Measurements from ENCODE around the gene ZNF506. TPM values are rescaled to one million over a fixed set of nuclear protein-coding genes. Genes with fewer than 3 reads are reported as not detected.
"Not testable (repeated sequence)": the region's sequence is repeated elsewhere in the genome, so short reads cannot be mapped to it uniquely, and the experiment has no call there.

ZNF506 gene
- total RNA-seq, 2 donors from 2014 or later, result 19.6 to 23.0 TPM

DNA sequence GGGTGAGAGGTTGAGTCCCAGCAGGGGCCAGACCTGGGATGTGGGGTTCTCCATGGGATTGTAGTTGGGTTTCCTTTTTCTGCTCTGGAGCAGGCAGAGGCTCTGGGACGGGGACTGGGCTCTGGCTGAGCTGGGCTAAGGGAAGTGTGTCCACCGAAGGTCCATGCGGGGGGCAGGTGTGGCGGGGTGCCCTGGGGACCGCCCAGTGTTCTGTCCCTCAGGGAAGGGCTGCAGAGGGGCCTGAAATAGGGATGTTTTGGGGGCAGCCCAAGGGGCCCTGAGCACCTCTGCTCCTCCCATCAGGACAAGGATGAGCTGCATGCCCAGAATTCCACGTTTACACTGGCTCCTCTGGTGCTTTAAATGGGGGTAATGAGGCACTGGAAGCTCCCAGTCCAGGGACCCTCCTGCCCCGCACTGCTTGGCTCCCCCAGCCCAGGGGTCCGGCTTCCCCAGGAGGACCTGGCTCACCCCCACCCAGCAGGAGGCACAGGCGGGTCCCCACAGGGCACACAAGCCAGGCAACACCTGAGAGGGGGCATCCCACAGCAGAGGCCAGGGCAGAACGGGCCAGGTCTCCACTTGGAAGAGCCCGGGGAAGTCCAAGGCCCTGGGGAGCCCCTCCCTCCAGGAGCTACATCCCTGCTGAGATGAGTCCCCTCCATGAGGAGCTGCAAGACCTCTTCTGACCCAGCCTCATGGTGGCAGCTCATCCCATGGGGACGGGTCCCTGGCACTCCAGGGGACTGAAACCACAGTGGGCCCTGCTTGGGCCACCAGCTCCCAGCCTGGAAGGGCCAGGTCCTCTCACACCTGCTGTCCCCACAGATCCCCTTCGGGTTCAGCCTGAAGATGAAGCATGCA is 74.0 kb downstream of the ZNF506 start:
- DNase-seq (ENCODE audit: low spot score), result no peak

DNA sequence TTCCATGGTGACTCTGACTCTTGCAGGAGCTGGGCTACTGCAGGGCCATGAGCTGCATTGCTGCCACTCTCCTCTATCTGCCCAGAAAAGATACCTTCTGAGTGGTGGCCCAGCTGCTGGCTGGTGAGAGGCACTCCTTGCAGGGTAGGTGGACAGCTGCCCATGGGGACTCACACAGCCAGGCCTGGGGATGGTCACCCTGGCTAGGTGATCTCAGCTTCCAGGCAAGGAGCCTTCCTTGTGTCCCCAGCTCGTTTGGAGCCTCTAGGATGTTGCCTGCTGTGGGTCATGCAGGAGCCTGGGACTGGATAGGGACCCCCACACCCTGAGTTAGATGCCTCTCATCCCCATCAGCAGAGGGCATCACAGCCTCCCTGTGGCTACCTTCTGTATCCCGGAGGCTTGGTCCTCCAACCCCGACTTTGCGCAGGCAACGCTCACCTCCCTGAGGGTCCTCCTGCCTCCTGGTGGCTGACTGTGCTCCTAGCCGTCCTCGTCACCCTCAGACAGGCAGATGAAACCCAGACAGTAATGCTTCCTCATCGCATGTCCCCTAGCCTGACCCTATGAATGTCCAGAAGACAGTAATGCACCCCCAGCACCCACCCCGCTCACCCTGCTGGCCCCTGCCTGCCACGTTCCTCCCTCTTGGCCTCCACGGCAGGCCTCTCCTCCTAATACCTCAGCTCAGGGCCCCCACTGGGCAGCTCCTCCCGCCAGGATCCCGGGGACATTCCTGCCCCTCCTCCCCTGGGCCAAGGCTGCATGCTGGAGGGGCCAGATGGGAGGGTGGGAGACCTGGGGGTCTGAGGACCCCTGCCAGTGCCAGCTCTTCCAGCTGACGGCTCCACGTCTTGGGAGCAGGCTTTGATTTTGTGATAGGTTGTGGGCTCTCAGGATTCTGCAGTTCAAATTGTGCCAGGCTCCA is 75.0 kb downstream of the ZNF506 start:
- no peak for DNase-seq (ENCODE audit: low spot score)
- intact Hi-C loops (cut with DNase I), result no loop called here

More for the DNA sequence above, 74.0 kb downstream of the ZNF506 start:
- intact Hi-C loops (cut with DNase I), result no loop called here

DNA sequence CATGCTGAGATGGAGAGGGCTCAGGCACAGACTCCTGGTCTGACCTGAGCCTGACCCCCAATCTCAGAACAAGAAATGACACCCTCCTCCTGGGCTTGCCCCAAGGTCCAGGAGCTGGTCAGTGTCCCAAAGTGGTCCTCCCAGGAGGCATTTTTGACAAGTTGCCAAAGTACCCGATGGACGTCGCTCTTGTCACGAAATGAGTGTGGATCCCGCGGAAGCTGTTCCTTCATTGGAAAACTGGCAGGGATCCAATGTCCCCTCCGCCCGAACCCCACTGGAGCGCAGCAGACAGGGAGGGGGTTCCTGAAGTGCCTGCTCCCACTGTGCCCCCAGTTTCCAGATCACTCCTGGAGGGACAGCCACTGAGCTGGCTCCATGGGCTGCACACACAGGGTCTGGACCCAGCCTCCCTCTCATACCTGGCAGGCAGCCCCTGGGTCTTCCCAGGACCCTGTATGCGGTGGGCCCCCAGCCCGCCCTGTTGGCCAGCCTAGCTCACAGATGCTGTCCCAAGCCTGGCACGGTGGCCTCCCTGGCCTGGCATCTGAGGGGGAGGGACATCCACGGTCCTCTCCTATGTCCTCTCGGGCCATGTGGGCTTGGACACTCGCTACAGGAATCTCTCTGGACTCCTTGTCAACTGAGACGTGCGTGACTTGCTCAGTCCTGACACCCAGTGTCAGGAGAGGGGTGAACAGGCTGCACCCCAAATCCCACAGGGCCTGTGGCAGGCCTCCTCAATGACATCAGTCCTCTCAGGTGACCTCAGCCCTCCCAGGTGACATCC is 75.9 kb downstream of the ZNF506 start:
- no peak for DNase-seq (ENCODE audit: low spot score)
- intact Hi-C loops (cut with DNase I), result no loop called here

DNA sequence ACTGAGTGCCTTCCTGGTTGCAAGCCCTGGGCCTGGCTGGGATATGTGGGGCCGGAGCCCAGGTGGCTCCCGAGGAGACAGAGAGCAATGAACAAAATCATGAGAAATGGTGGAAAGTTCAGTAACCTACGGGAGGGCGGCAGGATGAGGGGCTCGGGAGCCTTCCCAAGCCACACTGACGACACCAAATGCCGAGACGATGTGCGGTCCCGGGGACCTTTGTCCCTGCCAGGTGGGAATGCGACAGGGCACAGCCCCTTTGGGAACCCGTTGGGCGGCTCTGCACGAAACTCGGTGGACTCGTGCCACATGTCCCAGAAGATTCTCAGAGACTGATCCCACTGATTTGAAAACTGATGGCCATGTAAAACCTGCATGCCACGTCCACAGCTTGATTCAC is 76.9 kb downstream of the ZNF506 start:
- no peak for DNase-seq (ENCODE audit: low spot score)
- intact Hi-C loops (cut with DNase I), result no loop called here

DNA sequence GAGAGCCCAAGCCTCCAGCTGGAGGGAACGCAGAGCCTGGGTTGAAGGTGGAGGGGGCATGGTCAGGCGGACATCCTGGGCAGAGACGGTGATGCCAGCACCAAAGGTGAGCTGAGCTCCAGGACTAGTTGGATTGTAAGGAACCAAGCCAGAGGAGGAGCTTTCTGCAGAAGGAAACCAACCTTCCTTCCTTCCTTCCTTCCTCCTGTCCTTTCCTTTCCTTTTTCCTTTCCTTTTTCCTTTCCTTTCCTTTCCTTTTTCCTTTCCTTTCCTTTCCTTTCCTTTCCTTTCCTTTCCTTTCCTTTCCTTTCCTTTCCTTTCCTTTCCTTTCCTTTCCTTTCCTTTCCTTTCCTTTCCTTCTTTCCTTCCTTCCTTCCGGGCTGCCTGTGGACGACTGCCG is 77.6 kb downstream of the ZNF506 start:
- intact Hi-C loops (cut with DNase I); DNase-seq (ENCODE audit: low spot score): not testable (repeated sequence)

DNA sequence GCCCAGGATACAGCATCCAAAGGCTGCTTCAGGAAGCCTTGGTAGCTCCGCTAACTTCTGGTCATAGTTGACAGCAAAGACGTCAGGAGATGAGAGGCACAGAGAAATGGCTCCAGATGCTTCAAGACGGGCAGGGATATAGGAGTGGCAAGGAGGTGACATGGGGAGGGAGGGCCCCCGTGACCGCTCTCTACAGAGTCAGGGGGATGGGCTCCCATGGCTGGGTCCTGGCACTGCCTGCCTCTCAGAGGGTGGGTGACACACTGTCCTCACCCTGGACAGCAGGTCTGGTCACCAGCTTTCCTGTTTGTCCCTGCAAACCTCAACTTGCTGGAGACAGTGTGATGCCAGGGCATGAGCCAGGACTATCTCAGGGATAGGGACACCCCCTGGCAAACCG is 78.4 kb downstream of the ZNF506 start:
- DNase-seq (ENCODE audit: low spot score), result no peak
- intact Hi-C loops (cut with DNase I), result no loop called here

DNA sequence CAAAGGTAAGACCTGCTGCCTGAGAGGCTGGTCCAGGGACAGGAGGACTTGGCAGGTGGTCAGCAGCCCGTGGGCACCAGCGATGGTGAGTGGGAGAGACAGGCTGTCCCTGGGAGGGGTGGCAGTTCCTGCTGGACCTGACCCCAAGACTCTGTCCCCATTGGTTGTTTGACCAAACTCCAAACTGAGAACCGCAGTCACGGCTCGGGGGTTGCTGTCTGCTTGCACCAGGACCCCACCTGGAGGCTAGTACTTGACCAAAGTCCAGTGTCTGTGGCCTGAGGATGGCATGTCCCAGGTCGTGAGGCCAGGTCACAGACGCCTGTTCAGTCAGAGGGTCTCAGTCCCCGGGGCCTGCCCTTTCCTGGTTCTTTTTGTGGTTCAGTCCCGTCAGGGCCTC is 78.8 kb downstream of the ZNF506 start:
- DNase-seq (ENCODE audit: low spot score), result no peak
- intact Hi-C loops (cut with DNase I), result no loop called here

Other genes starting within 250 kb of the ZNF506 start
- under 1 TPM; 0.29 to 0.93 TPM for gene PBX4, start 203.1 kb downstream of the ZNF506 start, total RNA-seq
- gene LPAR2, start 193.5 kb downstream of the ZNF506 start, total RNA-seq, result 1 to 10 TPM; 2.0 to 5.5 TPM
- gene GMIP, start 178.1 kb downstream of the ZNF506 start, total RNA-seq, result 10 to 100 TPM in 1 of 2 donors, 1 to 10 TPM in 1; 8.3 to 11.4 TPM
- 10 to 100 TPM; 33.1 to 33.3 TPM for gene ATP13A1, start 158.1 kb downstream of the ZNF506 start, total RNA-seq
- gene ZNF101, start 152.9 kb downstream of the ZNF506 start, total RNA-seq, result 1 to 10 TPM; 6.3 to 8.2 TPM
- gene ZNF14, start 88.6 kb downstream of the ZNF506 start, total RNA-seq, result 1 to 10 TPM; 5.0 to 6.4 TPM
- gene ZNF253, start 44.1 kb upstream of the ZNF506 start, total RNA-seq, result 1 to 10 TPM; 5.6 to 6.9 TPM
- gene ZNF93, start 79.2 kb upstream of the ZNF506 start, total RNA-seq, result 1 to 10 TPM; 4.2 to 4.5 TPM
- 1 to 10 TPM; 5.5 to 7.1 TPM for gene ZNF682, start 217.8 kb upstream of the ZNF506 start, total RNA-seq

Measured in posterior vena cava (tissue), 2 donors.